Left ventricle myocardium inferior (tissue), 1 donor: Measurements from ENCODE around the gene AEBP2. TPM values are rescaled to one million over a fixed set of nuclear protein-coding genes. Genes with fewer than 3 reads are reported as not detected.
"Not testable (repeated sequence)": the region's sequence is repeated elsewhere in the genome, so short reads cannot be mapped to it uniquely, and the experiment has no call there.

Experiments
- DNase-seq: peaks from one replicate; pipeline ENCODE4 v3.0.0-alpha.2; 2020
- H3K27ac ChIP-seq: fragments of 200-600 bp; replicated peaks from 2 replicates; pipeline ENCODE4 v1.8.0; 2021
- H3K27me3 ChIP-seq: fragments of 200-600 bp; 2 replicates; pipeline ENCODE4 v1.8.0; 2021; ENCODE audit warnings: low read depth
- H3K36me3 ChIP-seq: fragments of 200-600 bp; 2 replicates; pipeline ENCODE4 v1.8.0; 2021
- H3K4me1 ChIP-seq: fragments of 200-600 bp; 2 replicates; pipeline ENCODE4 v1.8.0; 2021
- H3K4me3 ChIP-seq: fragments of 200-600 bp; 2 replicates; pipeline ENCODE4 v1.8.0; 2021; ENCODE audit warnings: mild to moderate bottlenecking, moderate library complexity
- H3K9me3 ChIP-seq: fragments of 200-600 bp; replicated peaks from 2 replicates; pipeline ENCODE4 v1.8.0; 2021
- CTCF ChIP-seq: fragments of 200-600 bp; IDR thresholded peaks from 2 replicates; pipeline ENCODE4 v1.8.0; 2021; ENCODE audit warnings: antibody characterized with exemption, mild to moderate bottlenecking, borderline replicate concordance
- intact Hi-C: fragments of 100-400 bp; cut with micrococcal nuclease; formaldehyde crosslinking; loops from one replicate; pipeline ENCODE4 v1.11.0; 2022
- total RNA-seq: library from RNA; stranded (reverse); fragmentation: NEBNext Ultra II Directional; extraction: Animal tissue kit (Norgen Biotek cat#: 25700); gene quantifications from one replicate; pipeline ENCODE4 v1.2.1, GENCODE V29; 2021
- donor health status: DM: no; HTN: yes; CAD: no; lungs with severe emphysema.

Gene AEBP2
- total RNA-seq, 1 donor from 2014 or later: 22.8 TPM

- Histone ChIP-seq H3K27ac (peak overlapping the region; percentile 38), H3K4me3 (no peak overlapping the region), H3K36me3 (no peaks in the 10 kb centered on the region), H3K9me3 (no peaks in the 10 kb centered on the region), H3K27me3 (no peaks in the 10 kb centered on the region), H3K4me1 (peaks cover 10% of the 10 kb centered on the region)
- TF ChIP-seq CTCF: no peak
- intact Hi-C loops: no loop called here
- no peak for DNase-seq
Observed at GRCh38 chr12:19398376-19399363, 40.6 kb upstream of the AEBP2 start.

GRCh38 chr12:19400649-19401285, 38.5 kb upstream of the AEBP2 start:
- DNase-seq, H3K4me3 ChIP-seq, intact Hi-C loops: not testable (repeated sequence)

GRCh38 chr12:19402211-19402610, 37.1 kb upstream of the AEBP2 start:
- Histone ChIP-seq H3K27me3 (no peaks in the 10 kb centered on the region), H3K4me3 (no peak overlapping the region), H3K27ac (no peak overlapping the region), H3K9me3 (no peaks in the 10 kb centered on the region), H3K36me3 (no peaks in the 10 kb centered on the region), H3K4me1 (peaks cover 10% of the 10 kb centered on the region)
- DNase-seq: no peak
- no peak for TF ChIP-seq CTCF
- intact Hi-C loops: no loop called here

More at GRCh38 chr12:19400649-19401285, 38.5 kb upstream of the AEBP2 start:
- not testable (repeated sequence) for H3K27me3 ChIP-seq, H3K27ac ChIP-seq, H3K36me3 ChIP-seq, H3K4me1 ChIP-seq, H3K9me3 ChIP-seq

GRCh38 chr12:19402743-19403431, 36.4 kb upstream of the AEBP2 start:
- Histone ChIP-seq H3K4me3 (no peak overlapping the region), H3K36me3 (no peaks in the 10 kb centered on the region), H3K9me3 (no peaks in the 10 kb centered on the region), H3K27me3 (no peaks in the 10 kb centered on the region), H3K27ac (no peak overlapping the region), H3K4me1 (peaks cover 10% of the 10 kb centered on the region)
- TF ChIP-seq CTCF: no peak
- intact Hi-C loops: no loop called here
- DNase-seq: peak; percentile 40

GRCh38 chr12:19404242-19404880, 34.9 kb upstream of the AEBP2 start:
- no peaks in the 10 kb centered on the region for H3K27me3 ChIP-seq
- no peak for TF ChIP-seq CTCF
- no peak overlapping the region for H3K27ac ChIP-seq
- peaks cover 16% of the 10 kb centered on the region for H3K4me1 ChIP-seq
- H3K9me3 ChIP-seq: no peaks in the 10 kb centered on the region
- no peak overlapping the region for H3K4me3 ChIP-seq
- H3K36me3 ChIP-seq: no peaks in the 10 kb centered on the region
- DNase-seq: no peak
- intact Hi-C loops: no loop called here
